Choroid plexus epithelial cell (primary cell): Measurements from ENCODE around the gene GLCE.

Experiments used
- DNase-seq: peaks from one replicate; pipeline ENCODE4 v3.0.0-alpha.2; 2010; ENCODE audit warnings: low read depth
- H3K4me3 ChIP-seq: 2 replicates; pipeline ENCODE4 v1.5.1; 2011; ENCODE audit warnings: low read depth, mild to moderate bottlenecking, control low read depth, low read length, moderate library complexity
- CTCF ChIP-seq: conservative IDR thresholded peaks from 2 replicates; pipeline ENCODE4 v1.5.1; 2011; ENCODE audit warnings: low read depth, mild to moderate bottlenecking, control low read depth, inconsistent platforms, low read length, moderate library complexity

Gene GLCE

GRCh38 chr15:69308949-69309348 lies 148.5 kb downstream of the GLCE start:
- no peak for DNase-seq
- no peak overlapping the region for H3K4me3 ChIP-seq
- no peak for TF ChIP-seq CTCF

- no peak overlapping the region for H3K4me3 ChIP-seq
- TF ChIP-seq CTCF: no peak
- DNase-seq: peak; percentile 28
Observed at GRCh38 chr15:69311319-69311721, 150.9 kb downstream of the GLCE start.

GRCh38 chr15:69313432-69314000 lies 153.1 kb downstream of the GLCE start:
- H3K4me3 ChIP-seq: no peak overlapping the region
- no peak for DNase-seq
- TF ChIP-seq CTCF: no peak

GRCh38 chr15:69314131-69314530 lies 153.7 kb downstream of the GLCE start:
- H3K4me3 ChIP-seq: no peak overlapping the region
- no peak for TF ChIP-seq CTCF
- DNase-seq: no peak

GRCh38 chr15:69314736-69315135 lies 154.3 kb downstream of the GLCE start:
- no peak for DNase-seq
- no peak for TF ChIP-seq CTCF
- H3K4me3 ChIP-seq: no peak overlapping the region

- no peak for TF ChIP-seq CTCF
- no peak for DNase-seq
- H3K4me3 ChIP-seq: no peak overlapping the region
Observed at GRCh38 chr15:69315402-69316110, 155.1 kb downstream of the GLCE start.

GRCh38 chr15:69316291-69316690 lies 155.9 kb downstream of the GLCE start:
- no peak for TF ChIP-seq CTCF
- DNase-seq: no peak
- no peak overlapping the region for H3K4me3 ChIP-seq
